Upper lobe of left lung (tissue), 6 donors: Measurements from ENCODE around the gene TMIGD3. TPM values are rescaled to one million over a fixed set of nuclear protein-coding genes. Genes with fewer than 3 reads are reported as not detected.

ENCODE experiments used
- ATAC-seq, 2 donors: fragments of 200-7000 bp; cut with Tn5 transposase; one replicate each; pipeline ENCODE4 v1.9.1; 2022; ENCODE audit warnings: mild to moderate bottlenecking in 2 of 2, moderate library complexity in 2 of 2; ENCODE audit not compliant: low FRiP score in 2 of 2
- DNase-seq, 2 donors: peaks; one replicate each; pipeline ENCODE4 v3.0.0-alpha.2; 2019 to 2020
- H3K27ac ChIP-seq, 4 donors: fragments of 200-600 bp; sonication (generic); one replicate each; pipeline ENCODE4 v1.5.1; 2016 to 2019
- H3K27me3 ChIP-seq, 4 donors: fragments of 200-600 bp; sonication (generic); one replicate each; pipeline ENCODE4 v1.5.1; 2017 to 2019
- H3K36me3 ChIP-seq, 4 donors: fragments of 200-600 bp; sonication (generic); one replicate each; pipeline ENCODE4 v1.5.1; 2016 to 2019
- H3K4me1 ChIP-seq, 4 donors: fragments of 200-600 bp; sonication (generic); one replicate each; pipeline ENCODE4 v1.5.1; 2018 to 2019
- H3K4me3 ChIP-seq, 4 donors: fragments of 200-600 bp; sonication (generic); one replicate each; pipeline ENCODE4 v1.5.1; 2017 to 2019; ENCODE audit warnings: mild to moderate bottlenecking in 2 of 4, moderate library complexity in 1 of 4
- H3K9me3 ChIP-seq, 4 donors: fragments of 200-600 bp; sonication (generic); one replicate each; pipeline ENCODE4 v1.5.1; 2018 to 2019
- CTCF ChIP-seq, 6 experiments: fragments of 450-650 bp in 4 of 6; fragments of 200-600 bp in 2 of 6; sonication (generic) in 2 of 6; IDR thresholded peaks; one replicate each; pipeline ENCODE4 v1.5.1; 2016 to 2019; ENCODE audit warnings: antibody characterized with exemption in 6 of 6
- EP300 ChIP-seq, 4 donors: sonication (generic); formaldehyde crosslinking; IDR thresholded peaks; one replicate each; pipeline ENCODE4 v1.5.1; 2017; ENCODE audit warnings: antibody characterized with exemption in 4 of 4, control low read depth in 2 of 4
- POLR2A ChIP-seq, 4 donors: fragments of 450-650 bp; IDR thresholded peaks; one replicate each; pipeline ENCODE4 v1.5.1; 2016 to 2017; ENCODE audit warnings: antibody characterized with exemption in 4 of 4, mild to moderate bottlenecking in 2 of 4
- POLR2AphosphoS5 ChIP-seq, 2 donors: sonication (generic); formaldehyde crosslinking; IDR thresholded peaks; one replicate each; pipeline ENCODE4 v1.5.1; 2017; ENCODE audit warnings: antibody characterized with exemption in 2 of 2
- WGBS, 2 donors: methylation state at CpG; one replicate each; pipeline ENCODE4 v1.1.5; 2017 to 2018; 5-methylcytosine and 5-hydroxymethylcytosine counted together
- total RNA-seq, 6 donors: library from RNA; depleted of rRNA in 4 of 6; stranded (reverse); fragments of >200 nt in 4 of 6; gene quantifications; one replicate each; pipeline versions ENCODE4 v1.1.0 to v1.2.1, GENCODE V29; 2016 to 2021
- donor health status: DM: no; HTN: no; CAD: no; lungs with moderate emphysema.
- donor health status: DM: no; HTN: yes; CAD: no; lungs with severe emphysema.

TMIGD3 gene
- total RNA-seq, 6 donors from 2014 or later: 2.0 to 36.7 (median 4.6) TPM

- ATAC-seq: no peak
- Histone ChIP-seq H3K27me3 (no peaks in the 10 kb centered on the region), H3K9me3 (no peaks in the 10 kb centered on the region), H3K36me3 (no peaks in the 10 kb centered on the region), H3K27ac (peak overlapping the region in 1 of 4 donors; percentile 3), H3K4me1 (peaks cover 7 to 31% (median 19%) of the 10 kb centered on the region in 4 donors), H3K4me3 (peak overlapping the region in 1 of 4 donors; percentile 7)
- TF ChIP-seq POLR2A (IDR thresholded peaks at IDR 0.05) (peak in 1 of 4 donors; percentile 55), POLR2AphosphoS5 (IDR thresholded peaks at IDR 0.05) (no peak)
- WGBS, 2 donors: 71 to 78% methylated on average over 7 of the region's 7 CpGs
- no peak for DNase-seq
Measured at GRCh38 chr1:111501645-111502044, 1.8 kb downstream of the TMIGD3 start.

GRCh38 chr1:111499026-111499785, 4.2 kb downstream of the TMIGD3 start:
- Histone ChIP-seq H3K9me3 (no peaks in the 10 kb centered on the region), H3K27ac (no peak overlapping the region), H3K36me3 (no peaks in the 10 kb centered on the region), H3K4me3 (no peak overlapping the region), H3K27me3 (no peaks in the 10 kb centered on the region), H3K4me1 (peaks cover 0 to 12% (median 7%) of the 10 kb centered on the region in 4 donors)
- no peak for DNase-seq
- 85 to 92% methylated on average over 5 of the region's 5 CpGs for WGBS, 2 donors
- TF ChIP-seq POLR2A (IDR thresholded peaks at IDR 0.05) (no peak), EP300 (IDR thresholded peaks at IDR 0.05) (no peak), POLR2AphosphoS5 (IDR thresholded peaks at IDR 0.05) (no peak), CTCF (IDR thresholded peaks at IDR 0.05) (no peak)
- no peak for ATAC-seq

- Histone ChIP-seq H3K4me1 (no peaks in the 10 kb centered on the region), H3K9me3 (no peaks in the 10 kb centered on the region), H3K27ac (no peak overlapping the region), H3K4me3 (no peak overlapping the region), H3K36me3 (no peaks in the 10 kb centered on the region), H3K27me3 (no peaks in the 10 kb centered on the region)
- DNase-seq: no peak
- WGBS, 2 donors: 65 to 72% methylated on average over 5 of the region's 5 CpGs
- TF ChIP-seq CTCF (IDR thresholded peaks at IDR 0.05) (no peak), POLR2A (IDR thresholded peaks at IDR 0.05) (no peak), EP300 (IDR thresholded peaks at IDR 0.05) (no peak), POLR2AphosphoS5 (IDR thresholded peaks at IDR 0.05) (no peak)
- ATAC-seq: peak in 1 of 2 donors; percentile 55
Measured at GRCh38 chr1:111497592-111497991, 5.8 kb downstream of the TMIGD3 start.

GRCh38 chr1:111496398-111496797, 7.0 kb downstream of the TMIGD3 start:
- ATAC-seq (no peak), DNase-seq (no peak)
- Histone ChIP-seq H3K9me3 (no peaks in the 10 kb centered on the region), H3K27me3 (no peaks in the 10 kb centered on the region), H3K27ac (no peak overlapping the region), H3K4me3 (no peak overlapping the region), H3K36me3 (no peaks in the 10 kb centered on the region), H3K4me1 (no peaks in the 10 kb centered on the region)
- 85 to 92% methylated on average over 4 of the region's 4 CpGs for WGBS, 2 donors
- TF ChIP-seq CTCF (IDR thresholded peaks at IDR 0.05) (no peak), EP300 (IDR thresholded peaks at IDR 0.05) (no peak), POLR2AphosphoS5 (IDR thresholded peaks at IDR 0.05) (no peak), POLR2A (IDR thresholded peaks at IDR 0.05) (no peak)

GRCh38 chr1:111491070-111491469, 12.4 kb downstream of the TMIGD3 start:
- ATAC-seq: no peak
- Histone ChIP-seq H3K27ac (peak overlapping the region; percentile 67 to 82 (median 80)), H3K4me1 (peaks cover 0 to 10% (median 4%) of the 10 kb centered on the region in 4 donors), H3K4me3 (no peak overlapping the region), H3K36me3 (no peaks in the 10 kb centered on the region), H3K9me3 (no peaks in the 10 kb centered on the region), H3K27me3 (no peaks in the 10 kb centered on the region)
- peak in 1 of 2 donors; percentile 35 for DNase-seq
- TF ChIP-seq EP300 (IDR thresholded peaks at IDR 0.05) (no peak), POLR2A (IDR thresholded peaks at IDR 0.05) (no peak), CTCF (IDR thresholded peaks at IDR 0.05) (no peak), POLR2AphosphoS5 (IDR thresholded peaks at IDR 0.05) (no peak)
- WGBS, 2 donors: 79 to 98% methylated on average over 7 of the region's 7 CpGs
